ENCODE data around the gene ANGPTL7. TPM values are rescaled to one million over a fixed set of nuclear protein-coding genes. Genes with fewer than 3 reads are reported as not detected.
A peak's percentile ranks its signal among the peaks of the same experiment; 100 is the strongest.

ANGPTL7 gene
- total RNA-seq, 2 experiments from 2014 or later: not detected

DNA sequence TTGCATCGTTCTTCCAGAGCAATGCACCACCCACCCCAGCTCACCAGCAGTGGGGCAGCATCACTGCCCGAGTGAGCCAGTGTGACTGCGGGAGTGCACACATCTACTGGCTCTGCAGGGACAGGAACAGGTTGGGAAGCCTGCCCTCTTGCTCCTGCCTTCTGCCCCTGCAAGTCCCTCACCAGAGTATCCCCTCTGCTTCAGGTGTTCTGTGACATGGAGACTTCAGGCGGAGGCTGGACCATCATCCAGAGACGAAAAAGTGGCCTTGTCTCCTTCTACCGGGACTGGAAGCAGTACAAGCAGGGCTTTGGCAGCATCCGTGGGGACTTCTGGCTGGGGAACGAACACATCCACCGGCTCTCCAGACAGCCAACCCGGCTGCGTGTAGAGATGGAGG, 4.2 kb downstream of the ANGPTL7 start:
- Mint-ChIP-seq H3K4me1 (ENCODE audit: low read depth) (no peaks in the 10 kb centered on the region), H3K9me3 (no peaks in the 10 kb centered on the region), H3K27me3 (ENCODE audit: low read depth) (no peaks in the 10 kb centered on the region), H3K36me3 (ENCODE audit: low read depth) (peaks cover 21% of the 10 kb centered on the region), H3K4me3 (no peak overlapping the region), H3K27ac (no peak overlapping the region)
- DNase-seq: no peak
- CTCF ChIA-PET: no interaction called here
- intact Hi-C loops (cut with micrococcal nuclease): no loop called here

DNA sequence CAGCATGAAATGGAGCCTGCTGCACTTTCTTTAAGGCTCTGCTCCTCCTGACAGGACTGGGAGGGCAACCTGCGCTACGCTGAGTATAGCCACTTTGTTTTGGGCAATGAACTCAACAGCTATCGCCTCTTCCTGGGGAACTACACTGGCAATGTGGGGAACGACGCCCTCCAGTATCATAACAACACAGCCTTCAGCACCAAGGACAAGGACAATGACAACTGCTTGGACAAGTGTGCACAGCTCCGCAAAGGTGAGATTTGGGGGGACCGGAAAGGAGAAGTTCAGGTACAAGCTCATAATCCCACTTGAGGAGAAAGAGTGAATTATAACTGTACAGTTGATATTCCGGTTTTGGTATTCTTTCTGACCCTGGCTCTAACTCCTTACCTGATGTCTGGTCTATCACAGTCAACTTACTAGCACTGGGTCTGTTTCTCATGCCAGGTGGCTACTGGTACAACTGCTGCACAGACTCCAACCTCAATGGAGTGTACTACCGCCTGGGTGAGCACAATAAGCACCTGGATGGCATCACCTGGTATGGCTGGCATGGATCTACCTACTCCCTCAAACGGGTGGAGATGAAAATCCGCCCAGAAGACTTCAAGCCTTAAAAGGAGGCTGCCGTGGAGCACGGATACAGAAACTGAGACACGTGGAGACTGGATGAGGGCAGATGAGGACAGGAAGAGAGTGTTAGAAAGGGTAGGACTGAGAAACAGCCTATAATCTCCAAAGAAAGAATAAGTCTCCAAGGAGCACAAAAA, 5.4 kb downstream of the ANGPTL7 start:
- no peak for DNase-seq
- CTCF ChIA-PET: no interaction called here
- H3K36me3 Mint-ChIP-seq (ENCODE audit: low read depth): peaks cover 30% of the 10 kb centered on the region
- intact Hi-C loops (cut with micrococcal nuclease): no loop called here
- H3K4me3 Mint-ChIP-seq: no peak overlapping the region
- H3K27me3 Mint-ChIP-seq (ENCODE audit: low read depth): no peaks in the 10 kb centered on the region
- H3K27ac Mint-ChIP-seq: no peak overlapping the region
- H3K4me1 Mint-ChIP-seq (ENCODE audit: low read depth): no peaks in the 10 kb centered on the region
- no peaks in the 10 kb centered on the region for H3K9me3 Mint-ChIP-seq

DNA sequence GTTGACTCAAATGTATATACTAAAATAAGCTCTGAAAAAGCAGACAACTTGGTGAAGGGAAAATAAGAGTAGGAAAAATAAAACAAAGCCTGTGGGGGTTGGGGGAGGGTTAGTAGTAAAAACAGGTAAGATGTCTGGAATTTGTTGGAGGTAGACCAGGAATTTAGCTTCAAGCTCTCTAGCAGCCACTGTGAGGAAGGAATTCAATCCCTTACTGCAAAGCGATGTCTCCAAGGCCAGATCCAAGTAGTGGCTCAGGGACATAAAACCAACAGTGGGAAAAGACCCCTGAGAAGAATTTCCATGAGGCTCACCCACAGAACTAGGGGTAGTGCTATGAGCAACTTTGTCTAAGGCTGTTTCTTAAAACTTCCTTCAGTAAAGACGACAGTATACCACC, 7.8 kb downstream of the ANGPTL7 start:
- no peak overlapping the region for H3K27ac Mint-ChIP-seq
- CTCF ChIA-PET: interaction anchor here (1.1 kb wide), 1 partner anchor 160 kb away, joined by 6 read pairs; no protein-coding TSS in a partner anchor
- H3K27me3 Mint-ChIP-seq (ENCODE audit: low read depth): no peaks in the 10 kb centered on the region
- H3K36me3 Mint-ChIP-seq (ENCODE audit: low read depth): peaks cover 31% of the 10 kb centered on the region
- intact Hi-C loops (cut with micrococcal nuclease): no loop called here
- no peaks in the 10 kb centered on the region for H3K4me1 Mint-ChIP-seq (ENCODE audit: low read depth)
- no peak for DNase-seq
- no peaks in the 10 kb centered on the region for H3K9me3 Mint-ChIP-seq
- no peak overlapping the region for H3K4me3 Mint-ChIP-seq

DNA sequence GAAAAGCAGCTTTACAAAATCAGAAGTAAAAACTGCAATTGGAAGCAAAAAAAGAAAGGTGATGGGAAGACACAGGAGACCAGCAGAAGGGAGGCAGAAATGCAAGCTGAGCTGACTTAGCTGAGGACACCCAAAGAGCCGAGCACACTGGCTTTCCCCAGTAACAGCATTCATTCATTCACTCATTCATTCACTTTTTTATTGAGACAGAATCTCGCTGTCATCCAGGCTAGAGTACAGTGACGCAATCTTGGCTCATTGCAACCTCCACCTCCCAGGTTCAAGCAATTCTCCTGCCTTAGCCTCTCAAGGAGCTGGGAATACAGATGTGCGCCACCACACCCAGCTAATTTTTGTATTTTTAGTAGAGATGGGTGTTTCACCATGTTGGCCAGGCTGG, 8.2 kb downstream of the ANGPTL7 start:
- CTCF ChIA-PET: interaction anchor here (0.7 to 1.1 kb wide), 2 partner anchors 18 to 160 kb away, joined by 3 to 6 read pairs; no protein-coding TSS in a partner anchor
- intact Hi-C loops (cut with micrococcal nuclease): no loop called here
- no peaks in the 10 kb centered on the region for H3K27me3 Mint-ChIP-seq (ENCODE audit: low read depth)
- no peaks in the 10 kb centered on the region for H3K4me1 Mint-ChIP-seq (ENCODE audit: low read depth)
- no peak overlapping the region for H3K4me3 Mint-ChIP-seq
- no peak for DNase-seq
- peaks cover 31% of the 10 kb centered on the region for H3K36me3 Mint-ChIP-seq (ENCODE audit: low read depth)
- no peak overlapping the region for H3K27ac Mint-ChIP-seq
- H3K9me3 Mint-ChIP-seq: no peaks in the 10 kb centered on the region

DNA sequence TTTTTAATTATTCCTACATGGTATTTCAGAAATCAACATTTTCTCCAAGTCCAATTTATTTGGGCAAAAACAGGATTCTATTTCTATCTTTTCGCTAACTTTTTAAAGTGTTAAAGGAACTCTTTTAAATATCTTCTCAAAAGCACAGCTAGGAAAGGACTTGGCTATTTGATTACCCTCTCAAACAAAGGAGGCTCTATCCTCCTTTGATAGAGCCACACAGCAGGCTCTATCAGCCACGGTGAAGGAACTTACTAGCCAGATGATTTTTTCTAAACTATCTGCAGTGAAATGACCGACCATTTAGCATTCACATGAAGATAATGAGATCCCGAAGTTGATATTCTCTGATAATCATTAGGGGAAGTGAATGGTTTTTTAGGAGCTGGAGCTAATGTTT, 9.1 kb downstream of the ANGPTL7 start:
- no peak overlapping the region for H3K27ac Mint-ChIP-seq
- intact Hi-C loops (cut with micrococcal nuclease): no loop called here
- CTCF ChIA-PET: no interaction called here

DNA sequence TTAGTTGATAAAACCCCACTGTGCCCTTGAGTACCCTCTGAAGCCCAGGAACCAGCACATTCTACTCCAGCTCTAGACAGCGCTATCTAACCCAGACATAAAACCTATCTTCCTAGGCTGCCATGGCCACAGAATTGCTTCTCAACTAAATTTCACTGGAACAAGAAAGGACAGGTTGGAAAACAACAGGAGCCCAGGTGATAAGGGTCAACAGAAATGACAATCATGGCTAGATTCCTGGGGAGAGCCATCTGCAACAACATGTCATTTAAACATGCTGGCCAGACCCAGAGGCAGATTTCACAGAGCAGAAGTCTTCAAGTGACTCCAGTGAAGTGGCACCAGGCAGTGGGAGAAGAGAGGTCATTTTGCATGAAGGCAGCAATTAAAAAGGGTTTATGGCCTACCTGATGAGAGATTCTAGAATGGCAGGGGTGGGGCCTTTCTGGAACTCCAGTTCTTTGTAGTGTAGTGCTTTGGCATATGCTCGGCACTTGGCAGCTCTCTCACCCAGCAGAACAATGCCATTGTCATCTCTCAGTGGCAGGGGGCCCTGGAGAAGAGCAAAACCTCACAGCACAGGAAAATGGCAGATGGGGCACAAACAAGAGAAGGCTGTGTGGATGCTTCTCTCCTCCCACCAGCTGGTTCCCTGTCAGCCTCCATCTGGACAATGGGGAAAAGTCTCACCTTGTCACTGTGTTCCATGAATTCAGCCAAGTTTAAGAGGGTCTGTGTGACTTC, 9.9 kb downstream of the ANGPTL7 start:
- H3K4me3 Mint-ChIP-seq: no peak overlapping the region
- CTCF ChIA-PET: no interaction called here
- H3K36me3 Mint-ChIP-seq (ENCODE audit: low read depth): peaks cover 28% of the 10 kb centered on the region
- no peak overlapping the region for H3K27ac Mint-ChIP-seq
- intact Hi-C loops (cut with micrococcal nuclease): no loop called here
- no peak for DNase-seq
- H3K4me1 Mint-ChIP-seq (ENCODE audit: low read depth): no peaks in the 10 kb centered on the region
- no peaks in the 10 kb centered on the region for H3K9me3 Mint-ChIP-seq
- no peaks in the 10 kb centered on the region for H3K27me3 Mint-ChIP-seq (ENCODE audit: low read depth)

More for the DNA sequence above, 9.1 kb downstream of the ANGPTL7 start:
- DNase-seq: no peak
- no peaks in the 10 kb centered on the region for H3K4me1 Mint-ChIP-seq (ENCODE audit: low read depth)
- H3K4me3 Mint-ChIP-seq: no peak overlapping the region
- H3K36me3 Mint-ChIP-seq (ENCODE audit: low read depth): peaks cover 27% of the 10 kb centered on the region
- no peaks in the 10 kb centered on the region for H3K27me3 Mint-ChIP-seq (ENCODE audit: low read depth)
- no peaks in the 10 kb centered on the region for H3K9me3 Mint-ChIP-seq

DNA sequence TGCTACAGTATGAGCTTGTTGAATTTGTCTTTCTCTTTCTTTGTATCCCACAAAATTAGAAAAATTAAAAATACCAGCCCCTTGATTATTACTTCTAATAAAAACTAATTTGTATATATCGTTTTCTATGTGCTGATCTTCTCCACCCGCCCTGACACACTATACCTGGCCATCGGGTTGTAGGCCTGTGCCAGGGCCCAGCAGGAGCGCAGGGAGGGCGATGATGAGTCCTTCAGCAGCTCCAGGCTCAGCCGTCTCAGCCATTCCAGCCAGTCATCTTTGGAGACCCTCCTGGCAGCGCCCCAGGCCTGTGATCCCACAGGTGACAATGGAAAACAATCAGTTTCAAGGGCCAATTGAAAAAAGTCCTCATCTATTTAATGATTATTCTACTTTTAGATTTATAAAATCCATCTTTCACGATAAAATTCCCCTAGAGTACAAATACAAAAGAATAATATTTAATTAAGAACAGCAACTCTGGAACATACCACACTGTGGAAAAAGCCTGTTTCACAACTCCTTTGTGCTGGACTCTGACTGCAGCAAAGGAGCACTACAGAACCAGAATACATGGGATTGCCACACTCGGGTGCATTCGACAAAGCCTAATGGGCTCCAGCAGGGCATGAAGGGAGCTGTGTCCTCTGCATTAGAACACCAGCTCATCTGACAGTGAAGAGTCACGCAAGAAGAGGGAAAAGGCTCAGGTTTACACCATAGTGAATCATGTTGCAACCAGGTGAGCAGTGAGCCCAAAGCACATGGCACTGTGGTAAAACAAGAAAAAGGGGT, 15.4 kb downstream of the ANGPTL7 start:
- H3K9me3 Mint-ChIP-seq: no peaks in the 10 kb centered on the region
- no peak for DNase-seq
- CTCF ChIA-PET: no interaction called here
- intact Hi-C loops (cut with micrococcal nuclease): no loop called here
- peaks cover 13% of the 10 kb centered on the region for H3K36me3 Mint-ChIP-seq (ENCODE audit: low read depth)
- no peak overlapping the region for H3K4me3 Mint-ChIP-seq
- H3K27ac Mint-ChIP-seq: no peak overlapping the region
- no peaks in the 10 kb centered on the region for H3K27me3 Mint-ChIP-seq (ENCODE audit: low read depth)
- H3K4me1 Mint-ChIP-seq (ENCODE audit: low read depth): no peaks in the 10 kb centered on the region

DNA sequence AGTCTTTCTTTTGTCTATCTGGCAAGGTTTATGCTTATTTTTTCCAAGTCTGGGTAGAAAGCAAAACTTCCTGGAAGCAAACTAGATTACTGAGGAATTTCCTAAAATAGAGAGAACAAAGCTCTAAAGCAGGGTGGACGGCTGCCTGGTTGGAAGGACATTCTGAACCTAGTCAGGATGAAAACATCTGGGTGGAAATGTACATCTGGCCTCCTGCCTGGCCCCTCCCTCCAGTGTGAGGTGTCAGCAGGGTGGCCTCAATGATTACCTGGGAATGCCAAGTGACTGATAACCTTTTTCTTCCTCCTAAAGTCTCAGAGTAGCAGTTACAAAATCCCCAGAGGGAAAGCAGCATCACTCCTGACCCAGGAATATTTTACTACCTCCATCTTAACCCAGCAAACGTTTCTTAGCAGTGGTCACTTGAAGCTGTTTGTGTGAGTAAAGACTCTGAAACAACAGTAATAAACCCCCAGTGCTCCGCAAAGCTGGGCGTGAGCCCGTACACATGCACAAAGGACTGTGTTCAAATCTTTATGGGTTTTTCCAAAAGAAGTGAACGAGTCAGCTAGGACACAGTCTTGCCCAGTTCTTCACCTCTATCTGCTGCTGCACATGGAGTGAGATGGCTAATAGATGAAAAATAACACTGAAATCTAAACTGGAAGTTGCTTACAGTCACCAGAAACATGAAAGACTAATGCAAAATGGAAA, 18.9 kb downstream of the ANGPTL7 start:
- CTCF ChIA-PET: no interaction called here
- Mint-ChIP-seq H3K4me1 (ENCODE audit: low read depth) (no peaks in the 10 kb centered on the region), H3K27ac (no peak overlapping the region), H3K9me3 (no peaks in the 10 kb centered on the region), H3K27me3 (ENCODE audit: low read depth) (no peaks in the 10 kb centered on the region), H3K4me3 (no peak overlapping the region), H3K36me3 (ENCODE audit: low read depth) (peaks cover 32% of the 10 kb centered on the region)
- intact Hi-C loops (cut with micrococcal nuclease): no loop called here
- DNase-seq: no peak

DNA sequence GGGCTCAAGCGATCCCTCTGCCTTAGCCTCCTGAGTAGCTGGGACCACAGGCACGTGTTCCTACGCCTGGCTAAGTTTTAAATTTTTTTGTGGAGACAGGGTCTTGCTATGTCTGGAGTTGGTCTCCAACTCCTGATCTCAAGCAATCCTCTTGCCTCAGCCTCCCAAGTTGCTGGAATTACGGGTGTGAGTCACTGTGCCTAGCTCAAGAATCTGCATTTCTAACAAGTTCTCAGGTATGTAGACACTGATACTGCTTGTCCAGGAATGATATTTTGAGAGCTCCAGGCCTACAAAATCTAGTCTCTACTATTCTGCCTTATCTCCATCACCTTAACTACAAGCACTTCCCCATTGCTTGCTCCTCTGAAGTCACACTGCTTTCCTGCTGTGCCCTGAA, 22.3 kb downstream of the ANGPTL7 start:
- CTCF ChIA-PET: interaction anchor here (0.6 kb wide), 1 partner anchor 172 kb away, joined by 3 read pairs; no protein-coding TSS in a partner anchor
- no peaks in the 10 kb centered on the region for H3K27me3 Mint-ChIP-seq (ENCODE audit: low read depth)

DNA sequence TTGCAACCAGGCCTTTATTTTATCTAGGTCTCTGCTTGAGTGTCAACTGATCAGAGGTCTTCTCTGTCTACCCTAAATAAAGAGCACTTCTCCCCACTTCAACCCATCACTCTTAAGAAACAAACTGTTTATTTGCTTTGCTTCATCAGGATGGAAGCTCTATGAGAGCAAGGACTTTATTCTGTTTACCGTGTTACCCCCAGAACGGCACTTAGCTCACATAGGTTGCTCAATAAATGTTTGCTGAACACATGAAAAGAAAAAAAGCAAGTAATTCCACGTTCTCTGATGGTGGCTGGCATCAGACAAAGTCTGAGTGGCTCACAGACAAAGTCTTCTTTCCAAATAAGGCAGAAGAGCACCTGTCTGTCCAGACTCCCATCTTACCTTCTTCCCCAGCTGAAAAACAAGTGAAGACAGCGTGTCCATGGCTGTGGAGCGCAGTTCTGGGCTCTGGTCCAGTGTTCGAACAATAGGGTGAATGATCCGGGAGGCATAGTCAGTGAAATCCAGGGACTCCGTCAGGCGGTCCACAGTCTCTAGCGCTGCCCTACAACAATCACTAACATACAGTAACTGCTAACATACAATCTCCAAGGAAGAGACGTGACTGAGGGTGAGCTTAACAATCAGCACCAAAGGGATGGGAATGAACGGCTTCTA, 22.9 kb downstream of the ANGPTL7 start:
- H3K4me3 Mint-ChIP-seq: no peak overlapping the region
- no peaks in the 10 kb centered on the region for H3K9me3 Mint-ChIP-seq
- intact Hi-C loops (cut with micrococcal nuclease): no loop called here
- no peak for DNase-seq
- H3K4me1 Mint-ChIP-seq (ENCODE audit: low read depth): no peaks in the 10 kb centered on the region
- H3K27ac Mint-ChIP-seq: no peak overlapping the region
- H3K36me3 Mint-ChIP-seq (ENCODE audit: low read depth): peaks cover 51% of the 10 kb centered on the region
- H3K27me3 Mint-ChIP-seq (ENCODE audit: low read depth): no peaks in the 10 kb centered on the region
- CTCF ChIA-PET: no interaction called here

More for the DNA sequence above, 22.3 kb downstream of the ANGPTL7 start:
- H3K9me3 Mint-ChIP-seq: no peaks in the 10 kb centered on the region
- H3K4me1 Mint-ChIP-seq (ENCODE audit: low read depth): no peaks in the 10 kb centered on the region
- peaks cover 49% of the 10 kb centered on the region for H3K36me3 Mint-ChIP-seq (ENCODE audit: low read depth)
- DNase-seq: no peak
- intact Hi-C loops (cut with micrococcal nuclease): no loop called here
- no peak overlapping the region for H3K4me3 Mint-ChIP-seq
- H3K27ac Mint-ChIP-seq: no peak overlapping the region

DNA sequence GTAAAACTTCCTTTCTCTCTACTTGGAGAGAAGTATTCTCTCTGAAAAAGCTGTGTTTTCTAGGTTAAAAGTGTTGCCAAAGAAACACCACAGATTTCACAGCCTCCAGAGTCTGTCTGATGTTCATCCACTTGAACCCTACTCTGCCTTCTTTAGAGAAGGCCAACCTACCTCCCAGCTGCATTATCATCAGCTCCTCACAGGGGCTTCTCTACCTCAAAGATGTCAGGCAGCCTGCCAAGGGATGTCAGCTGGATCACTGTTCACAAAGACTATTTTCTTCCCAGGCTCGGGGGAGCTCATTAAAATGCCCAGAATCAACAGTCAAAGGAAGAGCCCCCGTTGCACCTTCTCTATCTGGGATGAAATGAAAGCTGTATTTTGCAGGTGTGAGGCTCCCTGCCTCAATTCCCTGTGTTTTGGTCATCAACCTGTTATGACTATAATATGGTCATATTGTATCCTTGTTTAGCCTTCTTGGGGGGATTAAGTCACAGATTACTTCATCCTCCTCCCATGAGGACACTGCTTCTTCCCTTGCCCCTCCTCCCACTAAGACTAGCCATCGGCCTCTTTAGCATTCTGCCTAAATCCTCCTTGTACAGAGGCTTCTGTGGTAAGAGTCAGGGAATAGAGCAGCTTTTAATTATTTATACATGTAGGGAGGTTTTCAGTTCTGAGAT, 25.7 kb downstream of the ANGPTL7 start:
- DNase-seq: no peak
- CTCF ChIA-PET: no interaction called here
- no peak overlapping the region for H3K4me3 Mint-ChIP-seq
- peak overlapping the region; percentile 9 for H3K27ac Mint-ChIP-seq
- intact Hi-C loops (cut with micrococcal nuclease): no loop called here
- H3K27me3 Mint-ChIP-seq (ENCODE audit: low read depth): no peaks in the 10 kb centered on the region
- no peaks in the 10 kb centered on the region for H3K4me1 Mint-ChIP-seq (ENCODE audit: low read depth)
- H3K9me3 Mint-ChIP-seq: no peaks in the 10 kb centered on the region
- H3K36me3 Mint-ChIP-seq (ENCODE audit: low read depth): peaks cover 55% of the 10 kb centered on the region

Measured in activated naive CD4-positive, alpha-beta T cell treated with anti-CD3 and anti-CD28 coated beads for 36 hours (primary cell).